H9 (cell line): ENCODE results near the gene KLRC4. TPM values are rescaled to one million over a fixed set of nuclear protein-coding genes. Genes with fewer than 3 reads are reported as not detected.

ENCODE experiments used
- DNase-seq: peaks from one replicate; pipeline ENCODE4 v3.0.0-alpha.2; 2017
- H2AFZ ChIP-seq: one replicate; pipeline ENCODE4 v1.6.1; 2013; ENCODE audit warnings: mild to moderate bottlenecking, low read length, control low read depth, moderate library complexity
- H2AK5ac ChIP-seq: 2 replicates; pipeline ENCODE4 v1.6.1; 2013; ENCODE audit warnings: low read length, control low read depth, mixed read lengths; ENCODE audit not compliant: insufficient read length
- H2BK120ac ChIP-seq: one replicate; pipeline ENCODE4 v1.6.1; 2013; ENCODE audit warnings: low read depth, mild to moderate bottlenecking, low read length, control low read depth, inconsistent platforms; ENCODE audit not compliant: poor library complexity, severe bottlenecking
- H2BK12ac ChIP-seq: 2 replicates; pipeline ENCODE4 v1.6.1; 2013; ENCODE audit warnings: low read length, control low read depth, mixed read lengths, low read depth; ENCODE audit not compliant: insufficient read length
- H2BK15ac ChIP-seq: 2 replicates; pipeline ENCODE4 v1.6.1; 2013; ENCODE audit warnings: low read depth, low read length, control low read depth
- H2BK20ac ChIP-seq: one replicate; pipeline ENCODE4 v1.6.1; 2013; ENCODE audit warnings: low read depth, mild to moderate bottlenecking, low read length, control low read depth, inconsistent platforms; ENCODE audit not compliant: poor library complexity, severe bottlenecking
- H2BK5ac ChIP-seq: 2 replicates; pipeline ENCODE4 v1.6.1; 2013; ENCODE audit warnings: low read length, control low read depth, mixed read lengths; ENCODE audit not compliant: insufficient read length
- H3K14ac ChIP-seq: 2 replicates; pipeline ENCODE4 v1.6.1; 2013; ENCODE audit warnings: low read length, control low read depth; ENCODE audit not compliant: insufficient read depth
- H3K18ac ChIP-seq: 2 replicates; pipeline ENCODE4 v1.6.1; 2013; ENCODE audit warnings: low read depth, mild to moderate bottlenecking, mixed read lengths, low read length, control low read depth; ENCODE audit not compliant: insufficient read length
- H3K23ac ChIP-seq: 2 replicates; pipeline ENCODE4 v1.6.1; 2013; ENCODE audit warnings: low read length, control low read depth, mixed read lengths, low read depth; ENCODE audit not compliant: insufficient read length
- H3K23me2 ChIP-seq: 2 replicates; pipeline ENCODE4 v1.6.1; 2013; ENCODE audit warnings: low read depth, mild to moderate bottlenecking, mixed read lengths, low read length, control low read depth; ENCODE audit not compliant: insufficient read length, poor library complexity, severe bottlenecking
- H3K27ac ChIP-seq: 2 replicates; pipeline ENCODE4 v1.5.1; 2013; ENCODE audit warnings: low read length, control low read depth, mixed read lengths, low read depth; ENCODE audit not compliant: insufficient read length
- H3K27me3 ChIP-seq: 2 replicates; pipeline ENCODE4 v1.6.1; 2013; ENCODE audit warnings: low read length, control low read depth, inconsistent platforms; ENCODE audit not compliant: insufficient read depth
- H3K4ac ChIP-seq: 2 replicates; pipeline ENCODE4 v1.6.1; 2013; ENCODE audit warnings: low read depth, mild to moderate bottlenecking, control low read depth, inconsistent platforms, low read length, moderate library complexity
- H3K4me1 ChIP-seq: 2 replicates; pipeline ENCODE4 v1.6.1; 2013; ENCODE audit warnings: low read length, control low read depth, inconsistent platforms; ENCODE audit not compliant: insufficient read depth
- H3K4me2 ChIP-seq: 2 replicates; pipeline ENCODE4 v1.6.1; 2013; ENCODE audit warnings: low read length, control low read depth, mixed read lengths; ENCODE audit not compliant: insufficient read length, insufficient read depth
- H3K56ac ChIP-seq: 2 replicates; pipeline ENCODE4 v1.6.1; 2013; ENCODE audit warnings: low read depth, mild to moderate bottlenecking, mixed read lengths, low read length, control low read depth; ENCODE audit not compliant: insufficient read length
- H3K79me1 ChIP-seq: 2 replicates; pipeline ENCODE4 v1.6.1; 2013; ENCODE audit warnings: low read depth, mild to moderate bottlenecking, moderate library complexity, low read length, control low read depth, inconsistent platforms; ENCODE audit not compliant: insufficient read depth, poor library complexity, severe bottlenecking
- H3K79me2 ChIP-seq: 2 replicates; pipeline ENCODE4 v1.6.1; 2013; ENCODE audit warnings: low read length, control low read depth, inconsistent platforms; ENCODE audit not compliant: insufficient read depth
- H3K9ac ChIP-seq: 2 replicates; pipeline ENCODE4 v1.6.1; 2013; ENCODE audit warnings: low read length, control low read depth, mixed read lengths; ENCODE audit not compliant: insufficient read length; ENCODE audit errors: extremely low read depth
- H3K9me3 ChIP-seq: one replicate; pipeline ENCODE4 v1.6.1; 2013; ENCODE audit warnings: low read depth, low read length, inconsistent platforms; ENCODE audit not compliant: control insufficient read depth
- H3T11ph ChIP-seq: one replicate; pipeline ENCODE4 v1.6.1; 2013; ENCODE audit warnings: mild to moderate bottlenecking, low read length, control low read depth, inconsistent platforms
- H4K20me1 ChIP-seq: one replicate; pipeline ENCODE4 v1.6.1; 2013; ENCODE audit not compliant: control insufficient read depth, insufficient read length, insufficient read depth
- H4K5ac ChIP-seq: 2 replicates; pipeline ENCODE4 v1.6.1; 2013; ENCODE audit warnings: low read depth, mild to moderate bottlenecking, mixed read lengths, low read length, control low read depth; ENCODE audit not compliant: insufficient read length
- H4K8ac ChIP-seq: replicated peaks from 2 replicates; pipeline ENCODE4 v1.6.1; 2013; ENCODE audit warnings: low read length, control low read depth, mixed read lengths, low read depth; ENCODE audit not compliant: insufficient read length
- H4K91ac ChIP-seq: 2 replicates; pipeline ENCODE4 v1.6.1; 2013; ENCODE audit warnings: low read depth, mild to moderate bottlenecking, moderate library complexity, mixed read lengths, low read length, control low read depth; ENCODE audit not compliant: insufficient read length
- H3K27ac Mint-ChIP-seq, 3 experiments: 2 replicates in 2 of 3; 3 replicates in 1 of 3; pipeline ENCODE4 v1.8.0; 2020 to 2021; ENCODE audit warnings: mixed read lengths in 3 of 3, mild to moderate bottlenecking in 1 of 3, moderate library complexity in 1 of 3
- H3K27me3 Mint-ChIP-seq: 2 replicates; pipeline ENCODE4 v1.8.0; 2021; ENCODE audit warnings: low read depth, mild to moderate bottlenecking, moderate library complexity, mixed read lengths
- H3K36me3 Mint-ChIP-seq, 3 experiments: 2 replicates in 2 of 3; 3 replicates in 1 of 3; pipeline ENCODE4 v1.8.0; 2020 to 2021; ENCODE audit warnings: low read depth in 3 of 3, mixed read lengths in 3 of 3; ENCODE audit not compliant: insufficient read depth in 1 of 3
- H3K4me1 Mint-ChIP-seq, 2 experiments: 2 replicates each; pipeline ENCODE4 v1.8.0; 2020; ENCODE audit warnings: mixed read lengths in 2 of 2
- H3K4me3 Mint-ChIP-seq, 2 experiments: 2 replicates in 1 of 2; 3 replicates in 1 of 2; pipeline ENCODE4 v1.8.0; 2020 to 2021; ENCODE audit warnings: mild to moderate bottlenecking in 2 of 2, mixed read lengths in 2 of 2, moderate library complexity in 1 of 2
- H3K9me3 Mint-ChIP-seq, 2 experiments: 2 replicates in 1 of 2; 3 replicates in 1 of 2; pipeline ENCODE4 v1.8.0; 2020; ENCODE audit warnings: mild to moderate bottlenecking in 2 of 2, mixed read lengths in 2 of 2, moderate library complexity in 1 of 2
- CTCF ChIP-seq: fragments of 200-600 bp; sonication (generic); conservative IDR thresholded peaks from 3 replicates; pipeline ENCODE4 v1.8.0; 2021; ENCODE audit warnings: antibody characterized with exemption, mild to moderate bottlenecking
- WGBS: extraction: QIAGEN DNeasy Blood & Tissue Kit; methylation state at CpG from one replicate; pipeline ENCODE4 v1.1.7; 2013; ENCODE audit warnings: missing lambda C conversion rate, low lambda C conversion rate, mixed read lengths; ENCODE audit not compliant: insufficient read length; ENCODE audit errors: extremely low coverage; 5-methylcytosine and 5-hydroxymethylcytosine counted together
- total RNA-seq: library from RNA; stranded (reverse); gene quantifications from 2 replicates; pipeline ENCODE4 v1.2.1, GENCODE V29; 2021

Gene KLRC4
- total RNA-seq, 1 experiment from 2014 or later = not detected

- no peak overlapping the region for H3K23ac ChIP-seq
- no peak overlapping the region for H4K91ac ChIP-seq
- no peak overlapping the region for H3K56ac ChIP-seq
- no peak overlapping the region for H3K4me2 ChIP-seq
- H3K36me3 Mint-ChIP-seq = peaks cover 3 to 23% (median 3%) of the 10 kb centered on the region in 3 experiments; a peak in 6 of 7 replicates
- no CpG with 5 or more reads among the region's 4 CpGs for WGBS
- H3K27me3 ChIP-seq = no peaks in the 10 kb centered on the region
- H3T11ph ChIP-seq = no peak overlapping the region
- peaks cover 12% of the 10 kb centered on the region for H3K23me2 ChIP-seq
- no peak overlapping the region for H3K9ac ChIP-seq
- H3K4ac ChIP-seq = no peak overlapping the region
- H2AFZ ChIP-seq = no peak overlapping the region
- peak overlapping the region in 2 of 3 experiments; percentile 46 to 58; a peak in 5 of 7 replicates for H3K27ac Mint-ChIP-seq
- H4K5ac ChIP-seq = no peak overlapping the region
- H3K9me3 Mint-ChIP-seq = peaks cover 7 to 8% of the 10 kb centered on the region in 2 experiments; a peak in 3 of 5 replicates
- H3K4me1 Mint-ChIP-seq = peaks cover 30% of the 10 kb centered on the region in 2 experiments
- H3K9me3 ChIP-seq = no peaks in the 10 kb centered on the region
- H2AK5ac ChIP-seq = no peak overlapping the region
- H3K27ac ChIP-seq = no peak overlapping the region
- H2BK120ac ChIP-seq = peak overlapping the region; percentile 5
- H2BK5ac ChIP-seq = no peak overlapping the region
- H2BK15ac ChIP-seq = no peak overlapping the region
- no peaks in the 10 kb centered on the region for H3K79me1 ChIP-seq
- no peak overlapping the region for H3K18ac ChIP-seq
- H3K27me3 Mint-ChIP-seq = no peaks in the 10 kb centered on the region; the same call in 1 of the 2 replicates
- H4K8ac ChIP-seq = no peak overlapping the region
- H2BK20ac ChIP-seq = no peak overlapping the region
- no peaks in the 10 kb centered on the region for H3K79me2 ChIP-seq
- H3K4me3 Mint-ChIP-seq = no peak overlapping the region
- H3K14ac ChIP-seq = no peak overlapping the region
- TF ChIP-seq CTCF = no peak
- no peak for DNase-seq
- H2BK12ac ChIP-seq = no peak overlapping the region
- no peaks in the 10 kb centered on the region for H4K20me1 ChIP-seq
- peaks cover 15% of the 10 kb centered on the region; the same call in 1 of the 2 replicates for H3K4me1 ChIP-seq
Measured at GRCh38 chr12:10361622-10362021, 47.9 kb downstream of the KLRC4 start.
